Right atrium auricular region (tissue), 2 donors: ENCODE results near the gene CLPTM1. TPM values are rescaled to one million over a fixed set of nuclear protein-coding genes. Genes with fewer than 3 reads are reported as not detected.

Experiments used
- DNase-seq: peaks from one replicate; pipeline ENCODE4 v3.0.0-alpha.2; 2019; ENCODE audit warnings: low spot score
- H3K27ac ChIP-seq, 2 donors: fragments of 200-600 bp; sonication (generic); 1 replicate in 1 of 2; 2 replicates in 1 of 2; pipeline ENCODE4 v1.5.1; 2016 to 2019
- H3K27me3 ChIP-seq, 2 donors: fragments of 200-600 bp; sonication (generic); one replicate each; pipeline versions ENCODE4 v1.5.1 to v1.6.0; 2017 to 2019
- H3K36me3 ChIP-seq: fragments of 200-600 bp; sonication (generic); one replicate; pipeline ENCODE4 v1.5.1; 2016
- H3K4me1 ChIP-seq, 2 donors: fragments of 200-600 bp; sonication (generic); one replicate each; pipeline versions ENCODE4 v1.5.1 to v1.6.0; 2017 to 2019
- H3K4me3 ChIP-seq, 2 donors: fragments of 200-600 bp; sonication (generic); 1 replicate in 1 of 2; 2 replicates in 1 of 2; pipeline ENCODE4 v1.5.1; 2017 to 2019; ENCODE audit warnings: mild to moderate bottlenecking in 1 of 2, moderate library complexity in 1 of 2
- H3K9me3 ChIP-seq, 2 donors: fragments of 200-600 bp; sonication (generic); one replicate each; pipeline ENCODE4 v1.5.1; 2019
- total RNA-seq, 2 donors: library from RNA; depleted of rRNA; stranded (reverse); fragments of >200 nt; gene quantifications; one replicate each; pipeline ENCODE4 v1.1.0, GENCODE V29; 2016
- TF ChIP-seq, protein P1 (sequence below), 2 donors: fragments of 200-600 bp; sonication (generic); IDR thresholded peaks; one replicate each; pipeline ENCODE4 v1.5.1; 2019; ENCODE audit warnings: antibody characterized with exemption in 2 of 2

The CLPTM1 gene
- total RNA-seq, 2 donors from 2014 or later: 75.9 to 83.5 TPM

DNA sequence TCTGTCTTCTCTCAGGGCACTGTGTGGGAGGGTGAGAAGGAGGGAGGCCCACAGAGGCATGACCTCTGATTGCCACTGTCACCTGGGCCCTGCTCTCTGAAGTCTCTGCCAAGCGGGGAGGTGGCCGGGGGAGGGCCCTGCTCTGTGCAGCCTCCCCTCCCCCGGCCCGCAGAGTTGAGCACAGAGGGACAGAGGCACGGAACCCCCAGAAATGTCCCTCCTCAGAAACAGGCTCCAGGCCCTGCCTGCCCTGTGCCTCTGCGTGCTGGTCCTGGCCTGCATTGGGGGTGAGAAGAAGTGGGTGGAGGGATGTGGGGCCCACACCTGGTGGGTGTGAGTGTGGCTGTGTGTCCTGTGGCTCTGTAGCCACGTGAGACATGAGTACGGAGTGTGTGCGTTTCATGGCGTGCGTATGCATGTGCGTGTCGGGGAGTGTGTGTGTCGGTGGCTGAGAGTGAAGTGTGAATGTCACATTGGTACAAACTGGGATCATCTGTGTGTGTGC, 13.1 kb upstream of the CLPTM1 start, which contains the start of gene APOC4:
Gene APOC4 (plus strand): TSS at position 171 of the 505 bp plus-strand sequence. CDS start 41 bp downstream, at position 212.
- H3K4me3 ChIP-seq: no peak within 1 kb of the TSS
- H3K27me3 ChIP-seq: no peaks in the 10 kb centered on the region
- H3K4me1 ChIP-seq: no peaks in the 10 kb centered on the region
- no peaks in the 10 kb centered on the region for H3K9me3 ChIP-seq
- TF ChIP-seq, protein P1, sequence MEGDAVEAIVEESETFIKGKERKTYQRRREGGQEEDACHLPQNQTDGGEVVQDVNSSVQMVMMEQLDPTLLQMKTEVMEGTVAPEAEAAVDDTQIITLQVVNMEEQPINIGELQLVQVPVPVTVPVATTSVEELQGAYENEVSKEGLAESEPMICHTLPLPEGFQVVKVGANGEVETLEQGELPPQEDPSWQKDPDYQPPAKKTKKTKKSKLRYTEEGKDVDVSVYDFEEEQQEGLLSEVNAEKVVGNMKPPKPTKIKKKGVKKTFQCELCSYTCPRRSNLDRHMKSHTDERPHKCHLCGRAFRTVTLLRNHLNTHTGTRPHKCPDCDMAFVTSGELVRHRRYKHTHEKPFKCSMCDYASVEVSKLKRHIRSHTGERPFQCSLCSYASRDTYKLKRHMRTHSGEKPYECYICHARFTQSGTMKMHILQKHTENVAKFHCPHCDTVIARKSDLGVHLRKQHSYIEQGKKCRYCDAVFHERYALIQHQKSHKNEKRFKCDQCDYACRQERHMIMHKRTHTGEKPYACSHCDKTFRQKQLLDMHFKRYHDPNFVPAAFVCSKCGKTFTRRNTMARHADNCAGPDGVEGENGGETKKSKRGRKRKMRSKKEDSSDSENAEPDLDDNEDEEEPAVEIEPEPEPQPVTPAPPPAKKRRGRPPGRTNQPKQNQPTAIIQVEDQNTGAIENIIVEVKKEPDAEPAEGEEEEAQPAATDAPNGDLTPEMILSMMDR (IDR thresholded peaks at IDR 0.05): no peak
- H3K27ac ChIP-seq: no peak within 1 kb of the TSS
- H3K36me3 ChIP-seq: no peaks in the 10 kb centered on the region
- no peak for DNase-seq

DNA sequence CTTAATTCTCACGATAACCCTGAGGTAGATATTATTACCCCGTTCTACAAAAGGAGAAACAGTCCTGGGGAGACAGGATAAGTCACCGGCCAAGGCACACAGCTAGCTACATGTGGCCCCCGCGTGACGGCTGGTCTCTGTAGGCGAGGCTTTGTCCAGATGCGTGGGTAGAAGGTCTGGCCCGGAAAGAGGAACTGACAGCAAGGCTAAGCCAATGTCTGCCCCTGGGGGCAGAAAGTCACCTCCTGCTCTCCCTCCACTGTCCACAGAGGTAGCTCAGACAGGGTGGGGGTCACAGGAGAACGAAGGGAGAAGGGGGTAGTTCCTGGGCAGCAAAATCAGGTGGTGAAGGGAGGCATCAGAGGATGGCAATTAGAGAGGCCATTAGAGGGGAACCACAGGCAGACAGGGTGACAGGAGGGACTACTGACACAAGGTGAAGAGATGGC, 11.4 kb upstream of the CLPTM1 start:
- Histone ChIP-seq H3K27me3 (no peaks in the 10 kb centered on the region), H3K9me3 (no peaks in the 10 kb centered on the region), H3K36me3 (no peaks in the 10 kb centered on the region), H3K27ac (no peak overlapping the region), H3K4me3 (no peak overlapping the region), H3K4me1 (no peaks in the 10 kb centered on the region)
- peak; percentile 61 for DNase-seq
- TF ChIP-seq, protein P1 (IDR thresholded peaks at IDR 0.05): no peak

DNA sequence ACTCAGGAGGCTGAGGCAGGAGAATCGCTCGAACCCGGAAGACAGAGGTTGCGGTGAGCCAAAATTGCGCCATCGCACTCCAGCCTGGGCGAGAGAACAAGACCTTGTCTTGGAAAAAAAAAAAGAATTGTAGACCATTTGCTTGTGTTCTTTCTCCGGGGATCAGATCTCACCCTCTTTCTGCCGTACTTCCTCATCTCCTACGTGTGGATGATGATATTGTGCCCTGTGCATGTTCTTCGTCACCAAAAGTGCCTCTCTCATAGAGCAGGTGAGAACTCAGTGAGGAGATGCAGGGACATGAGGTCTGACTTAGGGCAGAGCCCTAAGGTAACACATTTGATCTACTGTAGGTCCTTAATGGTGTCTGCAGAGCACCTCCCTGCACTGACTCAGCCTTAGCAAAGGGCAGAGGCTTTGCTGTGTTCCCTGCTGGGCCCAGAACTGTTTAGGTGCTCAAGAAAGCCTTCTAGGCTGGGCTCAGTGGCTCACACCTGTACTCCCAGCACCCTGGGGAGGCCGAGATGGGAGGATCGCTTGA, 8.1 kb upstream of the CLPTM1 start:
- Histone ChIP-seq H3K27ac (no peak overlapping the region), H3K4me1 (peaks cover 0 to 7% of the 10 kb centered on the region in 2 donors), H3K9me3 (no peaks in the 10 kb centered on the region), H3K36me3 (peaks cover 9% of the 10 kb centered on the region), H3K27me3 (no peaks in the 10 kb centered on the region), H3K4me3 (no peak overlapping the region)
- no peak for DNase-seq
- TF ChIP-seq, protein P1 (IDR thresholded peaks at IDR 0.05): no peak

DNA sequence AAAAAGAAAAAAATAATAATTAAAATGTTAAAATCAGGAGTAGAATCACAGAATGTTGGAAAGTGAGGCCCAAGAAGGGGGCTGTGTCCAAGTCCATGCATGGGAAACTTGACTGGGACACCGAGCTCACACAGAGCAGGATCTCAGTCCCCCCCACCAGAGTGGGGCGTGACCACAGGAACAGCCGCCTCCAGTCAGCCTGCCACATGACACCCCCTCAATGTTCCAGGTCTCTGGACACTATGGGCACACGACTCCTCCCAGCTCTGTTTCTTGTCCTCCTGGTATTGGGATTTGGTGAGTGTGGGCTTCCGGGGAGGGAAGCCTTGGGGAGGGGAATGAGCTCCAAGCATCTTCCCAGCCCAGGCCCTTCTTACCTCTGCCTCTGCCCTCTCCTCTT, 6.9 kb upstream of the CLPTM1 start:
- no peak overlapping the region for H3K4me3 ChIP-seq
- H3K9me3 ChIP-seq: no peaks in the 10 kb centered on the region
- peaks cover 9% of the 10 kb centered on the region for H3K36me3 ChIP-seq
- no peaks in the 10 kb centered on the region for H3K27me3 ChIP-seq
- no peak overlapping the region for H3K27ac ChIP-seq
- H3K4me1 ChIP-seq: peaks cover 0 to 7% of the 10 kb centered on the region in 2 donors
- no peak for DNase-seq
- TF ChIP-seq, protein P1 (IDR thresholded peaks at IDR 0.05): no peak

DNA sequence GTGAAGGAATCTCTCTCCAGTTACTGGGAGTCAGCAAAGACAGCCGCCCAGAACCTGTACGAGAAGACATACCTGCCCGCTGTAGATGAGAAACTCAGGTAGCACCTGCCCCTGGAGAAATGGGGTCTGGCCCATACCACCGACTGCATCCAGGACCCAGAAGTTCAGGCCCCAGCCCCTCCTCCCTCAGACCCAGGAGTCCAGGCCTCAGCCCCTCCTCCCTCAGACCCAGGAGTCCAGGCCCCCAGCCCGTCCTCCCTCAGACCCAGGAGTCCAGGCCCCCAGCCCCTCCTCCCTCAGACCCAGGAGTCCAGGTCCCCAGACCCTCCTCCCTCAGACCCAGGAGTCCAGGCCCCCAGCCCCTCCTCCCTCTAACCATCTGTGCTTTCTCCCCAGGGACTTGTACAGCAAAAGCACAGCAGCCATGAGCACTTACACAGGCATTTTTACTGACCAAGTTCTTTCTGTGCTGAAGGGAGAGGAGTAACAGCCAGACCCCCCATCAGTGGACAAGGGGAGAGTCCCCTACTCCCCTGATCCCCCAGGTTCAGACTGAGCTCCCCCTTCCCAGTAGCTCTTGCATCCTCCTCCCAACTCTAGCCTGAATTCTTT, 6.3 kb upstream of the CLPTM1 start:
- TF ChIP-seq, protein P1 (IDR thresholded peaks at IDR 0.05): no peak
- H3K27me3 ChIP-seq: no peaks in the 10 kb centered on the region
- peaks cover 9% of the 10 kb centered on the region for H3K36me3 ChIP-seq
- H3K27ac ChIP-seq: no peak overlapping the region
- no peak overlapping the region for H3K4me3 ChIP-seq
- H3K4me1 ChIP-seq: peaks cover 0 to 12% of the 10 kb centered on the region in 2 donors
- H3K9me3 ChIP-seq: no peaks in the 10 kb centered on the region
- no peak for DNase-seq
